ENCODE measurements around the gene MYO1G. TPM values are rescaled to one million over a fixed set of nuclear protein-coding genes. Genes with fewer than 3 reads are reported as not detected.
A peak's percentile ranks its signal among the peaks of the same experiment; 100 is the strongest.

MYO1G gene
- total and polyA plus RNA-seq, 9 of the 15 experiments (the other 6 are each of a cell fraction or from before 2014, with no cell fraction given): 0.03 to 0.62 (median 0.13) TPM; not detected in 1

- H3K4me3 ChIP-seq: peak overlapping the region; percentile 98
- no peak for ATAC-seq
- POLR2A ChIA-PET: interaction anchor here (0.6 to 7.4 kb wide), 16 partner anchors 8 to 188 kb away, joined by 3 to 141 read pairs (median 4); partner anchors contain the start of genes CCM2, PURB and TBRG4
- peak overlapping the region; percentile 100 for H3K4me2 ChIP-seq (ENCODE audit: insufficient read depth, low read length)
- no peak for DNase-seq (ENCODE audit: extremely low read depth in 1 of 4, low spot score in 3 of 4)
- peaks cover 22 to 38% of the 10 kb centered on the region in 2 experiments; a peak in 4 of 5 replicates for H3K4me1 ChIP-seq (replicated peaks in 1 of 2; ENCODE audit: control insufficient read depth in 2 of 2, insufficient read depth in 2 of 2, low read length in 2 of 2)
- H3K27ac ChIP-seq (ENCODE audit: extremely low read depth, low read depth, low read length): peak overlapping the region; percentile 97
- 0% methylated on average over 8 of the region's 8 CpGs for WGBS (ENCODE audit: insufficient coverage, low coverage, missing lambda C conversion rate)
- peak overlapping the region; percentile 99 to 100 for H3K9ac ChIP-seq (ENCODE audit: insufficient read depth in 1 of 2, low read depth in 2 of 2, low read length in 2 of 2)
- in situ Hi-C loops (cut with MboI) (no loop called here), intact Hi-C loops (cut with micrococcal nuclease) (loop anchor here (1.0 to 5.0 kb wide), 4 partner anchors 13 to 139 kb away; partner anchors contain the start of genes H2AZ2 and TBRG4)
- no peaks in the 10 kb centered on the region for H3K9me1 ChIP-seq (ENCODE audit: control insufficient read depth, insufficient read depth, low read length)
- peaks cover 55% of the 10 kb centered on the region for H3K36me3 ChIP-seq (ENCODE audit: control insufficient read depth, insufficient read depth, low read length)
- no TSS peak for BruUV-seq (replicated peaks)
- CTCF ChIA-PET (ENCODE audit: low intra/inter-chr PET ratio): no interaction called here
- peaks cover 53% of the 10 kb centered on the region for H3K79me2 ChIP-seq (ENCODE audit: control insufficient read depth, insufficient read depth, low read length)
- H3K27me3 ChIP-seq (ENCODE audit: control insufficient read depth in 2 of 2, insufficient read depth in 2 of 2, low read length in 2 of 2): no peaks in the 10 kb centered on the region
- no peak for FAIRE-seq
- H4K20me1 ChIP-seq (replicated peaks; ENCODE audit: control insufficient read depth, insufficient read depth, low read length): peaks cover 24% of the 10 kb centered on the region
- peak overlapping the region; percentile 98; the same call in 1 of the 2 replicates for H2AFZ ChIP-seq (ENCODE audit: low read depth, low read length)
- H3K9me3 ChIP-seq (replicated peaks; ENCODE audit: control insufficient read depth, insufficient read depth, low read depth, low read length): no peaks in the 10 kb centered on the region; the same call in 1 of the 2 replicates
- TF ChIP-seq ILF3 (IDR thresholded peaks at IDR 0.05; ENCODE audit: borderline replicate concordance) (0 out of 2 replicates have a peak, but pooled peaks have one; percentile 6), CCNT2 (IDR thresholded peaks at IDR 0.05; ENCODE audit: borderline replicate concordance, extremely low read depth, insufficient read length, low read depth, low read length) (no peak), CBFB (CRISPR knock-in tag; IDR thresholded peaks at IDR 0.05) (0 out of 2 replicates have a peak, but pooled peaks have one; percentile 34), AFF1 (IDR thresholded peaks at IDR 0.05; ENCODE audit: low read depth in 1 of 2, partially characterized antibody in 2 of 2) (peak; percentile 17 to 40), THRAP3 (IDR thresholded peaks at IDR 0.05; ENCODE audit: borderline replicate concordance) (no peak), ZNF584 (CRISPR knock-in tag; IDR thresholded peaks at IDR 0.05; ENCODE audit: low read depth) (no peak), KDM1A (IDR thresholded peaks at IDR 0.05) (no peak), ETV5 (CRISPR knock-in tag; IDR thresholded peaks at IDR 0.05; ENCODE audit: low read depth) (0 out of 2 replicates have a peak, but pooled peaks have one; percentile 7), ZNF551 (CRISPR knock-in tag; IDR thresholded peaks at IDR 0.05) (no peak), ESRRB (CRISPR knock-in tag; IDR thresholded peaks at IDR 0.05; ENCODE audit: borderline replicate concordance) (no peak), SP1 (CRISPR knock-in tag; IDR thresholded peaks at IDR 0.05) (no peak), ZFP30 (CRISPR knock-in tag; IDR thresholded peaks at IDR 0.05; ENCODE audit: borderline replicate concordance) (no peak), TOE1 (IDR thresholded peaks at IDR 0.05; ENCODE audit: borderline replicate concordance) (0 out of 2 replicates have a peak, but pooled peaks have one; percentile 1), TOE1 (CRISPR knock-in tag; IDR thresholded peaks at IDR 0.05; ENCODE audit: borderline replicate concordance, low read depth) (no peak), ZNF699 (CRISPR knock-in tag; IDR thresholded peaks at IDR 0.05; ENCODE audit: insufficient replicate concordance) (no peak), E2F1 (CRISPR knock-in tag; IDR thresholded peaks at IDR 0.05) (no peak), WHSC1 (IDR thresholded peaks at IDR 0.05; ENCODE audit: low read length) (no peak)
Measured at GRCh38 chr7:44985900-44986217, 7.0 kb upstream of the MYO1G start.
